ENCODE measurements around the gene PPP6R1. TPM values are rescaled to one million over a fixed set of nuclear protein-coding genes. Genes with fewer than 3 reads are reported as not detected.

PPP6R1 gene, protein sequence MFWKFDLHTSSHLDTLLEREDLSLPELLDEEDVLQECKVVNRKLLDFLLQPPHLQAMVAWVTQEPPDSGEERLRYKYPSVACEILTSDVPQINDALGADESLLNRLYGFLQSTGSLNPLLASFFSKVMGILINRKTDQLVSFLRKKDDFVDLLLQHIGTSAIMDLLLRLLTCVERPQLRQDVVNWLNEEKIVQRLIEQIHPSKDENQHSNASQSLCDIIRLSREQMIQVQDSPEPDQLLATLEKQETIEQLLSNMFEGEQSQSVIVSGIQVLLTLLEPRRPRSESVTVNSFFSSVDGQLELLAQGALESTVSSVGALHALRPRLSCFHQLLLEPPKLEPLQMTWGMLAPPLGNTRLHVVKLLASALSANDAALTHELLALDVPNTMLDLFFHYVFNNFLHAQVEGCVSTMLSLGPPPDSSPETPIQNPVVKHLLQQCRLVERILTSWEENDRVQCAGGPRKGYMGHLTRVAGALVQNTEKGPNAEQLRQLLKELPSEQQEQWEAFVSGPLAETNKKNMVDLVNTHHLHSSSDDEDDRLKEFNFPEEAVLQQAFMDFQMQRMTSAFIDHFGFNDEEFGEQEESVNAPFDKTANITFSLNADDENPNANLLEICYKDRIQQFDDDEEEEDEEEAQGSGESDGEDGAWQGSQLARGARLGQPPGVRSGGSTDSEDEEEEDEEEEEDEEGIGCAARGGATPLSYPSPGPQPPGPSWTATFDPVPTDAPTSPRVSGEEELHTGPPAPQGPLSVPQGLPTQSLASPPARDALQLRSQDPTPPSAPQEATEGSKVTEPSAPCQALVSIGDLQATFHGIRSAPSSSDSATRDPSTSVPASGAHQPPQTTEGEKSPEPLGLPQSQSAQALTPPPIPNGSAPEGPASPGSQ
- total RNA-seq (2014; rRNA removed; shearing (Covaris generic)), result 73.6 and 80.1 TPM in 2 replicates

DNA sequence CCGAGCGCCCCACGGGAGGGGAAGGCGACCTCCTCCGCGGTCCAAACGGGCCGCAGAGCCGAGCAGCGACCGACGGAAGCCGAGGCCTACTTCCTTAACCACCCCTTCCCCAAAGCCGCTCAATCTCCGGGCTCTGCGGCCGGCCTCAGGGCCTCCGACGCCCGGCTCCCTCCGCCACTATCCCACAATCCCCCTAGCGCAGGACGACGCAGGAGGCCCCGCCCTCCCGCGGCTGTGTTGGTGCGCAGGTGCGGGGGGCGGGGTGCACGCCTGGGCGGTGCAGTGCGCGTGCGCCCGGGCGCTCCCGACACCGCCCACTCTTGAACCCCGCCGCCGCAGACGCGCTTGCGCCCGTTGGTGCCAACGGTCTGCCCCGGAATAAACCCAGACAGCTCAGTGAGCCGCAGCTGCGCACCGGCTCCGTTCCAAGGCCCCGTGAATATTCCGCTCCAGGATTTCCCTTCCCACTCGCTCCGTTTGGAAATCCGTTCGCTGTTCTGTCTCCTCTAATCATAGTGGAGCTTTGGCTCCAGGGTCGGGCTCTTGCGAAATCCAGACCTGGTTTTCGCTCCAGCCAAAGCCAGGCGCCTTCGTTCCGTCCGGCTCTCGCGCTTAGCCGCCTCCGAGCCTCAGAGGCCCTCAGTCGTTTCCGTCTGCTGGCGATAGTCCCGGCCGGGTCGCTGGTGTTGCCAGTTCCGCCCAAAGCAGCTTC is at the start of gene PPP6R1:
TSS of gene PPP6R1 (minus strand) at position 190 of the 712 bp plus-strand sequence. CDS start 11,914 bp downstream, outside the sequence.
- DNase-seq (ENCODE audit: low spot score), result peak; percentile 100

DNA sequence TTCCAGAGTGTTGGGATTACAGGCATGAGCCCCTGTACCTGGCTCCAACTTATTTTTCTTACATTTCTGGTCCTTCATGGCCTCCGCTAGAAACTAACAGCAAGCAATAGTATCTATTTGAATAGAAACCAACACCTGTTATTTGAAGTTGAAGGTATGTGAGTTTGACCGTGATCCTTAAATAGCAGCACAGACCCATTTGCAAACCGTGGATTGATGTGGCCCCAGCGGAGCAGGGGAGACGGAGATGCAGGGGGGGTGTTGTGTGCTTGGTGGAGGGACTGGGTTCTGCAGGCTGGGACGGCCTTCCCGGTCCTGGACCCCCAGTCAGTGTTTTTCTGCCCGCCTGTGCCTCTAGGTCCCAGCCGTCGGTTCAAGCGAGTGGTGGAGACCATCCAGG is 49.5 kb upstream of the PPP6R1 start:
- DNase-seq (ENCODE audit: low spot score), result no peak

DNA sequence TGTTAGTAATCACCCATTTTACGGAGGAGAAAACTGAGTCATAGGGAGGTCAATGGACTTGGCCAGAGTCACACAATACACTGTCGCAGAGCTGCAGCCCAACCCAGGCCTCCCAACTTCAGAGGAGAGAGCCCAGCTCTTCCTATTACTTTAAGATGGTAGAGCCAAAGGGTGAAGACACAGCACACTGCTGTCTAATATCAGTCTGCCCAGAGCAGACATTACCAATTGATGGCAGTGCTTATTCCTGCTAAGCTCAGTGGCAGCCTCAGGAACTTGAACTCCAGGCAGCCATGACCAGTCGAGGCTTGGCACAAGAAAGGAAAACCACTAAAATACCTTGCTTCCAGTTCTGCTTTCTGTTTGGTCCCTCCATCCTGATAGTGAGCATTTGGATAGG is 47.9 kb upstream of the PPP6R1 start:
- DNase-seq (ENCODE audit: low spot score), result no peak

DNA sequence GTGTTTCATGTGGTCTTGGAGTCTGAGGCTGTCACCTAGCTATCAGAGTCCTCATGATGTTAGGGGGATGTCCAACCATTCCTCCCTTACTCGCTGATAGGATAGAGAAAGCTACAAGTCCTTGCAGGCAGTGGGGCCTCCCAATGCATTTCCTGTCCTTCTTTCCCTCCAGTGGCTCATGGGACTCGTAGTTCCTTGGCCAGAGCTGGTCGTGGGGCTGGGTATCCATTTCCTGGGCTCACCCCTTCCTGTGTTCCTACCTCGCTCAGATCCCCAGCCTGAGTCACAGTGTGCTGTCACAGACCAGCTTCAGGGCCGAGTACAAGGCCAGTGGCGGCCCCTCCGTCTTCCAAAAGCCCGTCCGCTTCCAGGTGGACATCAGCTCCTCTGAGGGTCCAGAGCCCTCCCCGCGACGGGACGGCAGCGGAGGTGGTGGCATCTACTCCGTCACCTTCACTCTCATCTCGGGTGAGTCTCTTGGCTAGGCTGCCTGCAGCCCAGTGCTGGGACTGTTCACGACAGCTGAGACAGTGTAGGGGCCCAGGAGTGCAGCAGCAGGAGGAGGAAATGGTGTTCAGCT is 47.3 kb upstream of the PPP6R1 start:
- peak; percentile 46 for DNase-seq (ENCODE audit: low spot score)

DNA sequence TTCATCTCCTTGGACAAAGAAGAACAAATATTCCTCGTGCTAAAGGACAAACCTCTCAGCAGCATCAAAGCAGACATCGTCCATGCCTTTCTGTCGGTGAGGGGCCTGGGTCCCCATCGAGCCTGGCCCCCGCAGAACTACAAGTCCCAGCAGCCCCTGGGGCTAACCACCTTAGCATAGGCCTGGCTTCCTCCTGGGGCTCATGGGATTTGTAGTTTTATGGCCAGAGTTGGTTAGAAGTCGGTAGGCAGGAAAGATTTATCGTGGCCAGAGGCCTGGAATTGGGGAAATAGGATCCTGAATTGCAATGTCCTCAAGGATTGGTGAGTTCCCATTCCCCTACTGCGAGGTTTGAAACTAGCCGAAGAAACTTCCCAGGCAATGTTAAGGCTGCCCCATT is 46.7 kb upstream of the PPP6R1 start:
- DNase-seq (ENCODE audit: low spot score), result peak; percentile 46

DNA sequence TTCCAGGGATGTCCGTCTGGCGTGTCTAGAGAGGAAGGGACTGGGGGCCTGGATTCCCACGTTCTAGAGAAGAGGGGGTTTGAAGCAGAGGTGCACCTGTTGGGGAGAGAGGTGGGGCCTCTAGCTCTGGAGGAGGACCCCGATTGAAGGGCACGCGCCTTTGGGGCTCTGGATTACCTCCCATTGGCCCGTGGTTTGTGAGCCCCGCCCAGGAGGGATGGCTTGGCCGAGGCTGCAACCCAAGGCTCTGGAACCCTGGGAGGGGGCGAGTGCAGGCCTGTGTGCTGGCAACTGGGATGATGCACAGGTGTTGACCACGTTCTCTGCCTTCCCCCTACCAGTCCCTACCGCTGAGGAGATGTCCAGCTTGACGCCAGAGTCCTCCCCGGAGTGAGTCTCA is 46.2 kb upstream of the PPP6R1 start:
- DNase-seq (ENCODE audit: low spot score), result no peak

DNA sequence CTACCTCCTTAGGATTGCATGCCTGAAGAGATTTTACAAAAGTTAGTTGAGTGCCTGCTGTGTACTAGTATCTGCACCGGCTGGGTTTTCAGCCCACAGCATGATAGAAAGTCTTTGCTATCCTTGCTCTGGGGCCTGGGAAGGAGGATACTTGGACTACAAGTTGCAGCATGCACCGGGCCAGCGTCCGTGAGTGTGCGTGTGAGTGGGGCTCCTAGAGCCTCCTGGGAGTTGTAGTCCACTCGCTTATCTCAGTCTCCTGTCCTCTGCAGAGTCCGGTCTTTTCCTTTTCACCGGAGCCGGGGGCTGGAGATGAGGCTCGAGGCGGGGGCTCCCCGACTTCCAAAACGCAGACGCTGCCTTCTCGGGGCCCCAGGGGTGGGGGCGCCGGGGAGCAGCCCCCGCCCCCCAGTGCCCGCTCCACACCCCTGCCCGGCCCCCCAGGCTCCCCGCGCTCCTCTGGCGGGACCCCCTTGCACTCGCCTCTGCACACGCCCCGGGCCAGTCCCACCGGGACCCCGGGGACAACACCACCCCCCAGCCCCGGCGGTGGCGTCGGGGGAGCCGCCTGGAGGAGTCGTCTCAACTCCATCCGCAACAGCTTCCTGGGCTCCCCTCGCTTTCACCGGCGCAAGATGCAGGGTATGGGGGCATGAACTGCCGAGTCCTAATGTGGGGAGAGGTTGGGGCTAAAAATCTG is 45.6 kb upstream of the PPP6R1 start:
- DNase-seq (ENCODE audit: low spot score), result peak; percentile 59

DNA sequence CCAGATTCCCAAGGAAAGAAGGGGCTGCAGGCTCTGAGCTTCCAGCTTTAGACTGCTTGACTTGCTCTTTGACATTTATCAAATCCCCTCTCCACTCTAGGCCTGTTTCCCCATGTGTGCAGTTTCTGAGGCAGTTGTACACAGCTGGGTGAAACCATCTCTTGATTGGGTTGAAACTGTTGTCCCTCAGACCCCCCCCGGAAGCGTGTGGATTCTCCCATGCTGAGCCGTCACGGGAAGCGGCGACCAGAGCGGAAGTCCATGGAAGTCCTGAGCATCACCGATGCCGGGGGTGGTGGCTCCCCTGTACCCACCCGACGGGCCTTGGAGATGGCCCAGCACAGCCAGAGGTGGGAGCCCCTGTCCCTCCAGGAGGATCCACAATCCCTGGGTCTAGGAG is 44.7 kb upstream of the PPP6R1 start:
- no peak for DNase-seq (ENCODE audit: low spot score)

DNA sequence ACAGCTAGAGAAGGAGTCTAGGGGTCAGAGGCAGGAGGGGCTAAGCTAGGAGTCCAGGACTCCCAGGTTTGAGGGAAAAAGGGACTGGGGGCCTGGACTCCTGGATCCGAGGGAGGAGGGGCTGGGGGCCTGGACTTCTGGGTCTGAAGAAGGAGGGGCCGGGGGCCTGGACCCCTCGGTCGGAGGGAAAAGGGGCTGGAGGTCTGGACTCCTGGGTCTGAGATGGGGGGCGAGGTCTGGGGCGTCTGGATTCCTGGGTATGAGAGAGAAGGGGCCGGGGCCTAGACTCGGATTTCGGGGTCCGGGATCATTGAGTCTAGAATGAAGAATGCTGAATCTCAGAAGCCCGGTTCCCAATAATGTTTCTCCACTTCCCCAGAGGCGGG is 43.5 kb upstream of the PPP6R1 start:
- DNase-seq (ENCODE audit: low spot score), result no peak

DNA sequence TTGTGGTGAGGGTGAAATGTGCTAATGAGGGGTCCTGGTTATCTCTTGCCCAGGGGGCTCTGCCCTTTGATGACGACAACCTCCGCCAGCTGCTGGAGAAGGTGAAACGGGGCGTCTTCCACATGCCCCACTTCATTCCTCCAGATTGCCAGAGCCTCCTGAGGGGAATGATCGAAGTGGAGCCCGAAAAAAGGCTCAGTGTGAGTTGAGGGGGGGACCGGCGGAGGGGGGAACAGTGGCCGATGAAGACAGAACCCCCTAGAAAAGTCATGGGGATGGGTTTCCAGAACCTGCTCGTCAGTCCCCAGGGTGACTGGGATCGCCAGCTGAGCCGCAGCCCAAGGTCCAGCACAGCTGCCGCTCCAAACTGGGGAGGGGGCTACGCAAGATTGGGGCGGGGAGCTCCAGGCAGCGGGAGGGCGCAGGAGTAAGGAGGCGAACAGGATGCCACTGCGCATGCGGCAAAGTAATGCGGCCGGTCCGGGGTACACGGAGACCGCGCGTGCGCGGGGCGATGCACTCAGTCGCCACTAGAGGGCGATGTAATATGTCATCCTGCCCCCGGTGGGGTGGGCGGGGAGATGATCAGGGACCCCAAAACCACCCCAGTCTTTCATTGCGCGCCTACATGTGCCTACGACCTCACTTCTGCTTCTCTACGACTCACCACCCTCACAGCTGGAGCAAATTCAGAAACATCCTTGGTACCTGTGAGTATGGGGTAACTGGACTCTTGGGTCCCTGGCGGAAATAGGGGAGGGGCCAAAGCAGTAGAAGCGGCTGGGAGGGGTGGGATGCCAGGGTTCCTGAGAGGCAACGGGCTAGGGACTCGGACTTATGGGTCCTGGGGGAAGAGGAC is 42.9 kb upstream of the PPP6R1 start:
- peak; percentile 84 for DNase-seq (ENCODE audit: low spot score)

DNA sequence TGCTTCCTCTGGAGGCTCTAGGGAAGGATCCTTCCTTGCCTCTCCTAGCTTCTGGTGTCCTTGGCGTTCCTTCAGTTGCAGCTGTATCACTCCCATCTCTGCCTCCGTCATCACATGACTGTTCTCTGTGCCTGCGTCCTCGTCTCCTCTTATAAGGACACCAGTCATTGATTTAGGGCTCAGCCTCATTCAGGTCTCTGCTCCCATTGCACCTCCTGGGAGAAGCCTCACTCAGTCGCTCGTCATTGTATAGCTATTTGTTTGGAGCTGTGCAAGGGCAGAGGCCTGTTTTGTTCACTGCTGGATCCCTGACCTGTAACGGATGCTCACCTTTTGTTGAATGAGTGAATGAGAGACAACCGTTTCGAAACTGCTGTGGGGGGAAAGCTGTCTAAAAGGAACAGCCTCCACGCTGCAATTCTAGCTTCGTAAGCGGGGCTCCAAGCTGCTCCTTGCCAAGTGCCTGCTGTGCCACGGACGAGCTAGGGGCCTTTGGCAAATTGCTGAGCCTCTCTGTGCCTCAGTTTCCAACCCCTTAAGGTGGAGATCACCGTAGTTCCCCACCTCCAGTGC is 42.2 kb upstream of the PPP6R1 start:
- DNase-seq (ENCODE audit: low spot score), result no peak

DNA sequence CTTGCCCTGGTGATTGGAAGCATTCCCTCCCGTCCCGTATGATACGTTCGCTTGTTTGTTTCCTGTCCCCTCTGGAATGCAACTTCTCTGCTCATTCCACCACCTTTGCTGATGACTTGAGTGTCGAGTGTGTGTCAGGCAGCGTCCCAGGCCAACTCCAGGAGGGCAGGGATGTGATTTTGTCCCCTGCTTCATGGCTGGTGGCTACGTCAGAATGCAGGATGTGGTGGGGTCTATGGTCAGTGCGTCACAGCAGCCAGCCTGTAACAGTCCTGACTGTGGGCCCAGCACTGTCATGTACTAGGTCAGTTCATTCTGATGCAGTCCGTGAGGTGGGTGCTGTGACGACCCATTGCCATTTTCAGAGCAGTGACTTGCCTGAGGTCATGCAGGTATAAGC is 41.2 kb upstream of the PPP6R1 start:
- no peak for DNase-seq (ENCODE audit: low spot score)

DNA sequence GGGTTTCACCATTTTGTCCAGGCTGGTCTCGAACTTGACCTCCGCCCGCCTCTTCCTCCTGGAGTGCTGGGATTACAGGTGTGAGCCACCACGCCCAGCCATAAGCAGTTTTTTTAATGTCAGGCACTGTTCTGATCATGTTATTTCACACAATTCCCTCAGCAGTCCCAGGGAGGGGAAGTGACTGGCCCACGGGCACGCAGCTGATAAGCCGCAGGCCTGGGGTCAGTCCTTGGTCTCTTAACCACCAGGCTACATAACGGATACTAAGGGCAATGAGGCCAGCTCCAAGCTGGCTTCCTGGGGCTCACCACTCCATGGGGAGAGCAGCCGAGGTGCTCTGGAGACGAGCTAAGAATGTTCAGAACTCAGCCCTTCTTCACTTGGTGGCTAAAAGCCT is 38.5 kb upstream of the PPP6R1 start:
- DNase-seq (ENCODE audit: low spot score), result no peak

DNA sequence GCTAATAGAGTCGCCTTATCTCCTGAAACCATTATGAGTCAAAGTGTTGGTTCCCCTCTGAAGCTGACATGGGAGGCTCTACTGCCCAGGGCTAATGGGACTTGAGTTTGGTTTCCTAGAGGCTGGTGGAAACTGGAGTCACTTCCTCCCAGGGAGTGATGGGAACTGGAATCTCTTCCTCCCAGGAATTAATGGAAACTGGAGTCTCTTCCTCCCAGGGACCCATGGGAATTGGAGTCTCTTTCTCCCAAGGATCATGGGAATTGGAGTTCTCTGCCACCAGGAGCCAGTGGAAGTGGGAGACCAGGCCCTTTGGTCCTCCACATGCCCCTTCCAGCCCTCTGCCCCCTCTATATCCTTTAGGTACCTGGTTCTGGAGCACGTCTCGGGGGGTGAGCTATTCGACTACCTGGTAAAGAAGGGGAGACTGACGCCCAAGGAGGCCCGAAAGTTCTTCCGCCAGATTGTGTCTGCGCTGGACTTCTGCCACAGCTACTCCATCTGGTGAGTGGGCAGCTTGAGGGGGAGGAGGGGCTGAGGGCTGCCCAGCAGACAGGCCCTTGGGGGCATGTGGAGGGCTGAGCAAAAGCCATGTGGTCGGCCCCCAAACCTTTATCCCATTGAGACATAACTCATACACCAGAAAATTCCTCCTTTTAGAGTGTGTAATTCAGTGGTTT is 30.4 kb upstream of the PPP6R1 start:
- peak; percentile 50 for DNase-seq (ENCODE audit: low spot score)

DNA sequence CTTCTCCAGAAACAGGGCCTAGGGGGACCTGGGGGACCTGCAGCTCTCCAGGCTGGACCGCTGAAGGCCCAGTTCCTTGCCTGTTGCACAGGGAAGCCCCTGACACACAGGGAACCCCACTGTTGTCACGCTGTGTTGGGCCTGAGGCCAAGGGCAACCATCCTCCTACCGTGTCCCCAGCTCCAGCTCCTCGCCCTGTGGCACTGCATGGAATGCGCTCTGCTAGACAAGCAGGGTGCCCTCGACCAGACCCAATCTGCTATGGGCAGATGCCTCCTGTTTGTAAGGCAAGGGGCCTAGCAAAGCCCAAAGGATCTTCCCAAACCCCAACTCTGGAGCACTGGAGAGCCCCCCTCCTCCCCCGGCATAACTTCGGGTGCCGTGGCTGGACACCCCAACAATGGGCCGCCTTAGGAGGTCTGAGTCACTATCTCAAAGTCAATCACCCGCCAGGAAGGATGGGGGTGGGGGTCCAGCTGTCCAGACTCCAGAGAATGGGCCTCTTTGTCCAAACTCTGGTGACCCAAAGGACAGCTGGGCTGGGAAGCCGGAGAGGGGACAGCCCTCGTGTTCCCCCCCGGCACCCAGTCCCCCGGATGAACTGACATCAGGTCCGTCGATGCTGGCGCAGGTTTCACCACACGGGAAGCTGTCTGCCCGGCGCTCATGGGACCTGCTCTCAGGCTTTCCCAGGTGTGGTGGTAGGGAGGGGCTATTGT is 28.7 kb upstream of the PPP6R1 start:
- no peak for DNase-seq (ENCODE audit: low spot score)

DNA sequence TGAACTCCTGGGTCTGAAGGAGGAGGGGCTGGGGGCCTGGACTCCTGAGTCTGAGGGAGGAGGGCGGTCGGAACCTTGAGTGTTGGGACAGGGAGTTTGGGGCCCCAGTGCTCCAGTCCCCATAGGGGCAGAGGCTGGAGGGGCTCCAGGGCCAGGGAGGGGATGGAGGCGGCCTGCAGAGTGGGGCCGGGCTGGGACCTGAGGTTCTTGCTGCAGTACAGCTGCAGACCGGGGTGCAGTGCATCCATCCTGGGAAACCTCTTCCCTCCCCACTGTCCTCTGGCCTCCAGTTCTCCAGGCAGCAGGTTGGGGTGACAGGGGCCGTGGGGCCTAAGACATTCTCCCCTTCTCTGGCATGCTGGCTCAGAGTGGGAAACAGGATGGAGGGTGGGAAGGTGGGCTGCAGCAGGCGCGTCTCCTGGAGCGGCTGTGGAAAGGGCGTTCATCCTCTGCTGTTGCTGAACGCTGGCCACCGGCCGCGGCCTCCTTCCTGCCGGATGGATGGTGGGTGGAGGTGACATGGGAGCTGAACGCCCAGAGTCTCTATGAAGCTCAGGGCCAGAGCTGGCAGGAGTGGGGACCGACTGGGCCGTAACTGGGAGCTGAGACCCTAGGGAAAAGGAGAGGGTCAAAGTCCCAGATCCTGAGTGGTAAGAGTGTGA is 26.5 kb upstream of the PPP6R1 start:
- no peak for DNase-seq (ENCODE audit: low spot score)

DNA sequence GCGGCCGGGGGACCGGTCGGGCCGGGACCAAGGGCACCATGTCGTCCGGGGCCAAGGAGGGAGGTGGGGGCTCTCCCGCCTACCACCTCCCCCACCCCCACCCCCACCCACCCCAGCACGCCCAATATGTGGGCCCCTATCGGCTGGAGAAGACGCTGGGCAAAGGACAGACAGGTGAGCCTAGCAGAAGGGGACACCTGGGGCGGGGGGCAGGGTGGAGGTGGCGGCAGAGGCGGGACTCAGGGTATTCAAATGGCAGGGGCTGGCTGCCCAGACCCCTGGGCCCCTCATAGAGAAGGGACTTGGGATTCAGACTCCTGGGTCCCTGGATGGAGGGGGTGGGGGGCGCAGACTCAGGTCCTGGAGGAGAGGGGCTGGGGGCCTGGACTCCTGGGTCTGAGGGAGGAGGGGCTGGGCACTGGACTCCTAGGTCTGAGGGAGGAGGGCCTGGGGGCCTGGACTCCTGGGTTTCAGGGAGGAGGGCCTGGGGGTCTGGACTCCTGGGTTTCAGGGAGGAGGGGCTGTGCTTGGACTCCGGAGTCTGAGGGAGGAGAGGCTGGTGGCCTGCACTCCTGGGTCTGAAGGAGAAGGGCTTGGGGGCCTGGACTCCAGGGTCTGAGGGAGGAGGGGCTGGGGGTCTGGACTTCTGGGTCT is 25.7 kb upstream of the PPP6R1 start:
- DNase-seq (ENCODE audit: low spot score), result no peak

Measured in A172 (cell line).